H1 (cell line): ENCODE measurements around the gene NUP210L. TPM values are rescaled to one million over a fixed set of nuclear protein-coding genes. Genes with fewer than 3 reads are reported as not detected.

Experiments used
- CTCF ChIA-PET: fragments of 300-600 bp; sonication (Branson Sonifier 250); formaldehyde crosslinking; loops from one replicate; lab custom pipeline; 2021; ENCODE audit not compliant: partially characterized antibody; lab: Charles Lee
- POLR2A ChIA-PET: fragments of 300-600 bp; sonication (Branson Sonifier 250); formaldehyde crosslinking; loops from one replicate; lab custom pipeline; 2021; ENCODE audit warnings: inconsistent platforms; ENCODE audit not compliant: partially characterized antibody; lab: Charles Lee
- DNase-seq, 2 experiments: peaks; one replicate each; pipeline versions ENCODE4 v3.0.0 to v3.0.0-alpha.2; 2010 to 2022; ENCODE audit warnings: low spot score in 2 of 2, low read depth in 1 of 2, mixed read lengths in 1 of 2
- FAIRE-seq: peaks from 2 replicates; lab custom pipeline; 2011; peaks lifted over from hg19 to GRCh38; lab: Jason Lieb, UNC
- H2AFZ ChIP-seq: 2 replicates; pipeline ENCODE4 v1.8.1; 2012; ENCODE audit warnings: low read length, inconsistent platforms
- H2AK5ac ChIP-seq: 2 replicates; pipeline ENCODE4 v1.6.1; 2013; ENCODE audit warnings: low read depth, low read length
- H2BK120ac ChIP-seq: replicated peaks from 2 replicates; pipeline ENCODE3; 2013; ENCODE audit warnings: low read depth, low read length, inconsistent platforms
- H2BK12ac ChIP-seq: 2 replicates; pipeline ENCODE4 v1.6.1; 2013; ENCODE audit warnings: low read depth, low read length
- H2BK15ac ChIP-seq: 2 replicates; pipeline ENCODE4 v1.6.1; 2013; ENCODE audit warnings: low read length
- H2BK20ac ChIP-seq: 2 replicates; pipeline ENCODE4 v1.6.1; 2013; ENCODE audit warnings: low read length
- H2BK5ac ChIP-seq: 2 replicates; pipeline ENCODE4 v1.6.1; 2013; ENCODE audit warnings: low read depth, low read length
- H3K14ac ChIP-seq: 2 replicates; pipeline ENCODE4 v1.6.1; 2013; ENCODE audit warnings: inconsistent platforms; ENCODE audit not compliant: insufficient read length
- H3K18ac ChIP-seq: 2 replicates; pipeline ENCODE4 v1.6.1; 2013; ENCODE audit warnings: low read length; ENCODE audit errors: extremely low read depth
- H3K23ac ChIP-seq: 2 replicates; pipeline ENCODE4 v1.6.1; 2013; ENCODE audit warnings: inconsistent platforms; ENCODE audit not compliant: insufficient read length
- H3K23me2 ChIP-seq: 2 replicates; pipeline ENCODE4 v1.6.1; 2013; ENCODE audit warnings: low read depth, low read length
- H3K27ac ChIP-seq: 2 replicates; pipeline ENCODE4 v1.6.1; 2011; ENCODE audit warnings: low read depth, low read length, inconsistent platforms
- H3K27me3 ChIP-seq, 4 experiments: replicated peaks in 1 of 4; 1 replicate in 1 of 4; 2 replicates in 3 of 4; pipeline versions ENCODE4 v1.6.1 to v1.8.1; 2011 to 2013; ENCODE audit warnings: low read length in 3 of 4, mild to moderate bottlenecking in 3 of 4, inconsistent platforms in 2 of 4, mixed read lengths in 2 of 4, moderate library complexity in 1 of 4; ENCODE audit not compliant: control insufficient read depth in 3 of 4, insufficient read depth in 3 of 4; ENCODE audit errors: extremely low read depth in 1 of 4
- H3K36me3 ChIP-seq, 4 experiments: 2 replicates each; pipeline versions ENCODE4 v1.6.1 to v1.8.1; 2011 to 2013; ENCODE audit warnings: mild to moderate bottlenecking in 4 of 4, low read length in 3 of 4, moderate library complexity in 2 of 4, control low read depth in 1 of 4, inconsistent platforms in 1 of 4; ENCODE audit not compliant: insufficient read depth in 4 of 4, control insufficient read depth in 2 of 4
- H3K4ac ChIP-seq: replicated peaks from 2 replicates; pipeline ENCODE3; 2013; ENCODE audit warnings: low read length, low read depth, mixed read lengths, inconsistent platforms; ENCODE audit not compliant: insufficient read length
- H3K4me1 ChIP-seq, 4 experiments: replicated peaks in 1 of 4; 1 replicate in 1 of 4; 2 replicates in 3 of 4; pipeline versions ENCODE4 v1.6.1 to v1.8.1; 2011 to 2013; ENCODE audit warnings: low read length in 3 of 4, inconsistent platforms in 2 of 4, mixed read lengths in 1 of 4; ENCODE audit not compliant: insufficient read depth in 4 of 4, control insufficient read depth in 3 of 4
- H3K4me2 ChIP-seq, 2 experiments: 2 replicates each; pipeline versions ENCODE4 v1.6.1 to v1.8.1; 2011 to 2013; ENCODE audit warnings: low read depth in 2 of 2, low read length in 2 of 2, control low read depth in 1 of 2, inconsistent platforms in 1 of 2, mild to moderate bottlenecking in 1 of 2; ENCODE audit not compliant: insufficient read depth in 1 of 2
- H3K4me3 ChIP-seq, 4 experiments: fragments of 200-600, 300-600 bp in 1 of 4; sonication (generic), shearing (Covaris generic), sonication (Bioruptor Twin) in 1 of 4; 2 replicates each; pipeline versions ENCODE4 v1.5.1 to v1.8.1; 2011 to 2016; ENCODE audit warnings: low read length in 4 of 4, low read depth in 3 of 4, control low read depth in 2 of 4, inconsistent platforms in 2 of 4, mild to moderate bottlenecking in 2 of 4, mixed read lengths in 1 of 4, moderate library complexity in 1 of 4; ENCODE audit not compliant: insufficient read depth in 2 of 4; ENCODE audit errors: extremely low read depth in 1 of 4
- H3K56ac ChIP-seq: replicated peaks from 2 replicates; pipeline ENCODE3; 2013; ENCODE audit warnings: low read depth, mild to moderate bottlenecking, mixed read lengths, low read length, inconsistent platforms; ENCODE audit not compliant: insufficient read length
- H3K79me1 ChIP-seq: 2 replicates; pipeline ENCODE4 v1.6.1; 2013; ENCODE audit warnings: low read depth, low read length, control low read depth
- H3K79me2 ChIP-seq, 2 experiments: 2 replicates each; pipeline versions ENCODE4 v1.6.1 to v1.8.1; 2012 to 2013; ENCODE audit warnings: low read length in 2 of 2, mild to moderate bottlenecking in 2 of 2, inconsistent platforms in 1 of 2; ENCODE audit not compliant: insufficient read depth in 2 of 2, control insufficient read depth in 1 of 2
- H3K9ac ChIP-seq, 4 experiments: replicated peaks in 1 of 4; 1 replicate in 1 of 4; 2 replicates in 3 of 4; pipeline versions ENCODE4 v1.6.1 to v1.8.1; 2011 to 2013; ENCODE audit warnings: low read depth in 3 of 4, low read length in 3 of 4, control low read depth in 2 of 4, mild to moderate bottlenecking in 2 of 4, moderate library complexity in 2 of 4, inconsistent platforms in 1 of 4; ENCODE audit errors: extremely low read depth in 1 of 4
- H3K9me3 ChIP-seq, 2 experiments: 2 replicates each; pipeline versions ENCODE4 v1.6.1 to v1.8.1; 2012 to 2013; ENCODE audit warnings: mild to moderate bottlenecking in 2 of 2, moderate library complexity in 2 of 2, control low read depth in 1 of 2, inconsistent platforms in 1 of 2, low read depth in 1 of 2, low read length in 1 of 2, mixed read lengths in 1 of 2; ENCODE audit not compliant: insufficient read depth in 2 of 2
- H4K20me1 ChIP-seq, 2 experiments: replicated peaks in 1 of 2; 2 replicates each; pipeline versions ENCODE3 to v1.8.1; 2011 to 2013; ENCODE audit warnings: inconsistent platforms in 2 of 2, low read length in 2 of 2, mild to moderate bottlenecking in 1 of 2; ENCODE audit not compliant: insufficient read depth in 2 of 2, control insufficient read depth in 1 of 2
- H4K5ac ChIP-seq: 2 replicates; pipeline ENCODE4 v1.6.1; 2013; ENCODE audit warnings: low read length, low read depth, mixed read lengths, inconsistent platforms; ENCODE audit not compliant: insufficient read length
- H4K8ac ChIP-seq: 2 replicates; pipeline ENCODE4 v1.8.0; 2013; ENCODE audit warnings: mild to moderate bottlenecking, moderate library complexity, low read length, inconsistent platforms; ENCODE audit not compliant: insufficient read depth; ENCODE audit errors: extremely low read depth
- H4K91ac ChIP-seq: replicated peaks from 2 replicates; pipeline ENCODE3; 2013; ENCODE audit warnings: low read length, mixed read lengths, inconsistent platforms; ENCODE audit not compliant: insufficient read length
- EGR1 ChIP-seq: IDR thresholded peaks from 2 replicates; pipeline ENCODE4 v1.6.1; 2011; ENCODE audit warnings: low read depth, low read length, borderline replicate concordance
- JUND ChIP-seq: IDR thresholded peaks from 2 replicates; pipeline ENCODE4 v1.6.1; 2011; ENCODE audit warnings: mild to moderate bottlenecking, improper control_type of control experiment, low read length
- TEAD4 ChIP-seq: IDR thresholded peaks from 2 replicates; pipeline ENCODE4 v1.6.1; 2012; ENCODE audit warnings: low read depth, low read length, inconsistent platforms, mixed read lengths
- WGBS, 2 experiments: shearing (Covaris generic) in 1 of 2; methylation state at CpG; one replicate each; pipeline versions ENCODE4 v1.1.6 to v1.1.7; 2013 to 2015; ENCODE audit warnings: low lambda C conversion rate in 2 of 2, mixed read lengths in 2 of 2, inconsistent platforms in 1 of 2, low coverage in 1 of 2, missing lambda C conversion rate in 1 of 2; ENCODE audit not compliant: insufficient replicate concordance in 2 of 2, insufficient coverage in 1 of 2, insufficient read length in 1 of 2; ENCODE audit errors: extremely low coverage in 1 of 2, missing lambda C conversion rate in 1 of 2; 5-methylcytosine and 5-hydroxymethylcytosine counted together
- polyA plus RNA-seq, 7 experiments: library from polyadenylated mRNA; depleted of rRNA in 3 of 7; stranded (reverse) in 5 of 7; unstranded in 2 of 7; fragments of >200 nt in 5 of 7; fragments of 200-250 nt in 2 of 7; gene quantifications; 1 replicate in 5 of 7; 2 replicates in 1 of 7; 4 replicates in 1 of 7; pipeline versions ENCODE4 v1.2.1 to v1.2.3, GENCODE V29; 2011 to 2013; ENCODE audit warnings: missing spikeins in 2 of 7, mixed read lengths in 2 of 7
- total RNA-seq: library from RNA; stranded (reverse); fragmentation: NEBNext Ultra II Directional; extraction: Animal tissue kit (Norgen Biotek cat#: 25700); gene quantifications from 2 replicates; pipeline ENCODE4 v1.2.1, GENCODE V29; 2021
- TF ChIP-seq, protein P1 (sequence below): IDR thresholded peaks from 2 replicates; pipeline ENCODE4 v1.6.1; 2011; ENCODE audit warnings: low read depth, mild to moderate bottlenecking, low read length; ENCODE audit not compliant: insufficient read depth

NUP210L gene
- total and polyA plus RNA-seq, 2 of the 8 experiments (the other 6 are each of a cell fraction or from before 2014, with no cell fraction given): not detected

DNA sequence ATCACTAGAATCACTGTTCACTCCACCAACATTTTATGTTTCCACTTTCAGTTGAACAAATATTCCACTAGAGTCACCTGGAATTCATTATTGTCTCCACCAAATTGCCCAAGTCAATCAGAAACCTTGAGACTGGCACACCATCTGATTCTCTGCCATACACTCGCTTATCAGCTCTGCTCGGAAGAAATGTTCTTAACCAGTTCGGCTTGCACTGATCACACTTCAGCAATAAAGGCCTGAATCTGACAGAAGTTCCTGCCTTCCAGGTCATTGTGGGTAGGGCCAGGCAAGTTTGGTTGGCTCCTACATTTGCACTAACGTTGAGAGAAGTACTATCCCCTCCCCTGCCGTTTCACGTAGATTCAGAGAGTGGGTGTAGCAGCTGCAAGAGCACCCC is 27.1 kb upstream of the NUP210L start:
- Histone ChIP-seq H2BK15ac (no peak overlapping the region), H2AK5ac (no peak overlapping the region), H3K14ac (no peak overlapping the region), H2BK5ac (peak overlapping the region; percentile 76), H3K4me2 (peak overlapping the region; percentile 83 to 90), H4K5ac (no peak overlapping the region), H2BK20ac (no peak overlapping the region), H3K9me3 (no peaks in the 10 kb centered on the region), H4K8ac (no peak overlapping the region), H3K4me1 (peaks cover 14 to 26% (median 21%) of the 10 kb centered on the region in 4 experiments; a peak in 6 of 7 replicates), H3K4ac (no peak overlapping the region), H3K9ac (peak overlapping the region in 3 of 4 experiments; percentile 86 to 93 (median 87); a peak in 6 of 7 replicates), H3K27me3 (no peaks in the 10 kb centered on the region), H4K91ac (no peak overlapping the region), H3K4me3 (peak overlapping the region; percentile 87 to 97 (median 96)), H3K27ac (peak overlapping the region; percentile 80), H3K79me2 (peaks cover 54 to 60% of the 10 kb centered on the region in 2 experiments), H3K23ac (no peak overlapping the region), H2AFZ (no peak overlapping the region), H3K23me2 (peaks cover 7% of the 10 kb centered on the region; the same call in 1 of the 2 replicates), H3K79me1 (peaks cover 16% of the 10 kb centered on the region), H3K36me3 (peaks cover 0 to 9% (median 3%) of the 10 kb centered on the region in 4 experiments; a peak in 4 of 8 replicates), H3K56ac (no peak overlapping the region), H4K20me1 (peaks cover 28 to 33% of the 10 kb centered on the region in 2 experiments), H3K18ac (no peak overlapping the region), H2BK12ac (no peak overlapping the region), H2BK120ac (no peak overlapping the region)
- ChIA-PET CTCF (interaction anchor here (0.6 to 1.7 kb wide), 4 partner anchors 30 to 120 kb away, joined by 3 to 5 read pairs (median 4); no protein-coding TSS in a partner anchor), POLR2A (interaction anchor here (0.8 to 11.3 kb wide), 16 partner anchors 11 to 260 kb away, joined by 3 to 107 read pairs (median 4); partner anchors contain the start of genes ATP8B2, HAX1, NUP210L and RPS27)
- TF ChIP-seq EGR1: no peak
- TF ChIP-seq, protein P1, sequence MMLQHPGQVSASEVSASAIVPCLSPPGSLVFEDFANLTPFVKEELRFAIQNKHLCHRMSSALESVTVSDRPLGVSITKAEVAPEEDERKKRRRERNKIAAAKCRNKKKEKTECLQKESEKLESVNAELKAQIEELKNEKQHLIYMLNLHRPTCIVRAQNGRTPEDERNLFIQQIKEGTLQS: no peak
- TF ChIP-seq JUND: no peak
- TF ChIP-seq TEAD4: no peak
- 8% methylated on average over 6 of the region's 6 CpGs; no CpG with 5 or more reads in 1 of the 2 experiments for WGBS, 2 experiments
- FAIRE-seq: no peak
- no peak for DNase-seq
